Measurements from ENCODE around the gene NRXN2.

DNA sequence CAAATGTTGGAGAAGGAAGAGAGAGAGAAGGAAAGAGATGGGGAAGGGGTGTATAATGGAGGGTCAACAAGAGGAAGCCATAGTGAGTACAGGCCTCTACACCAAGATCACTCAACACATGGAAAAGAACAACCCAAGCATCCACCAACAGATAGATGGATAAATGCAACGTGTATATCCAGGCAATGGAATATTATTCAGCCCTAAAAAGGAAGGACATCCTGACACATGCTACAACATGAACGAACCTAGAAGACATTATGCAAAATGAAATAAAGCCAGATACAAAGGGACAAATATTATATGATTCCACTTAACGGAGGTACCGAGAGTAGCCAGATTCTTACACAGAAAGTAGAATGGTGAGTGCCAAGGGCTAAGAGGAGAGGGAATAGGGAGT lies 59.3 kb downstream of the NRXN2 start:
- TF ChIP-seq, protein P1, sequence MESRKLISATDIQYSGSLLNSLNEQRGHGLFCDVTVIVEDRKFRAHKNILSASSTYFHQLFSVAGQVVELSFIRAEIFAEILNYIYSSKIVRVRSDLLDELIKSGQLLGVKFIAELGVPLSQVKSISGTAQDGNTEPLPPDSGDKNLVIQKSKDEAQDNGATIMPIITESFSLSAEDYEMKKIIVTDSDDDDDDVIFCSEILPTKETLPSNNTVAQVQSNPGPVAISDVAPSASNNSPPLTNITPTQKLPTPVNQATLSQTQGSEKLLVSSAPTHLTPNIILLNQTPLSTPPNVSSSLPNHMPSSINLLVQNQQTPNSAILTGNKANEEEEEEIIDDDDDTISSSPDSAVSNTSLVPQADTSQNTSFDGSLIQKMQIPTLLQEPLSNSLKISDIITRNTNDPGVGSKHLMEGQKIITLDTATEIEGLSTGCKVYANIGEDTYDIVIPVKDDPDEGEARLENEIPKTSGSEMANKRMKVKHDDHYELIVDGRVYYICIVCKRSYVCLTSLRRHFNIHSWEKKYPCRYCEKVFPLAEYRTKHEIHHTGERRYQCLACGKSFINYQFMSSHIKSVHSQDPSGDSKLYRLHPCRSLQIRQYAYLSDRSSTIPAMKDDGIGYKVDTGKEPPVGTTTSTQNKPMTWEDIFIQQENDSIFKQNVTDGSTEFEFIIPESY (IDR thresholded peaks at IDR 0.05), result no peak
- TF ChIP-seq, protein P2, sequence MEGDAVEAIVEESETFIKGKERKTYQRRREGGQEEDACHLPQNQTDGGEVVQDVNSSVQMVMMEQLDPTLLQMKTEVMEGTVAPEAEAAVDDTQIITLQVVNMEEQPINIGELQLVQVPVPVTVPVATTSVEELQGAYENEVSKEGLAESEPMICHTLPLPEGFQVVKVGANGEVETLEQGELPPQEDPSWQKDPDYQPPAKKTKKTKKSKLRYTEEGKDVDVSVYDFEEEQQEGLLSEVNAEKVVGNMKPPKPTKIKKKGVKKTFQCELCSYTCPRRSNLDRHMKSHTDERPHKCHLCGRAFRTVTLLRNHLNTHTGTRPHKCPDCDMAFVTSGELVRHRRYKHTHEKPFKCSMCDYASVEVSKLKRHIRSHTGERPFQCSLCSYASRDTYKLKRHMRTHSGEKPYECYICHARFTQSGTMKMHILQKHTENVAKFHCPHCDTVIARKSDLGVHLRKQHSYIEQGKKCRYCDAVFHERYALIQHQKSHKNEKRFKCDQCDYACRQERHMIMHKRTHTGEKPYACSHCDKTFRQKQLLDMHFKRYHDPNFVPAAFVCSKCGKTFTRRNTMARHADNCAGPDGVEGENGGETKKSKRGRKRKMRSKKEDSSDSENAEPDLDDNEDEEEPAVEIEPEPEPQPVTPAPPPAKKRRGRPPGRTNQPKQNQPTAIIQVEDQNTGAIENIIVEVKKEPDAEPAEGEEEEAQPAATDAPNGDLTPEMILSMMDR (IDR thresholded peaks at IDR 0.05; ENCODE audit: low read depth, low read length, missing input control), result no peak

Data from liver (tissue), 2 donors.